T-helper 1 cell treated with Interleukin-12 subunit alpha and Interleukin-12 subunit beta and Interleukin-4 antibody, amounts not matched to agents 30 μg/mL and 1 μg/mL, for 36 hours (primary cell): ENCODE results near the gene EBP.

Source experiments
- H3K27ac Mint-ChIP-seq: one replicate; pipeline ENCODE4 v1.8.0; 2021; ENCODE audit warnings: mild to moderate bottlenecking, mixed read lengths
- H3K27me3 Mint-ChIP-seq: one replicate; pipeline ENCODE4 v1.8.0; 2021; ENCODE audit warnings: low read depth, mixed read lengths
- H3K36me3 Mint-ChIP-seq: one replicate; pipeline ENCODE4 v1.8.0; 2021; ENCODE audit warnings: low read depth, mixed read lengths
- H3K4me1 Mint-ChIP-seq: one replicate; pipeline ENCODE4 v1.8.0; 2021; ENCODE audit warnings: low read depth, mixed read lengths
- H3K4me3 Mint-ChIP-seq: one replicate; pipeline ENCODE4 v1.8.0; 2021; ENCODE audit warnings: mild to moderate bottlenecking, moderate library complexity, mixed read lengths
- H3K9me3 Mint-ChIP-seq: one replicate; pipeline ENCODE4 v1.8.0; 2021; ENCODE audit warnings: mixed read lengths

Gene EBP

GRCh38 chrX:48558271-48558670, 36.7 kb downstream of the EBP start:
- H3K27me3 Mint-ChIP-seq: no peaks in the 10 kb centered on the region
- peaks cover 19% of the 10 kb centered on the region for H3K36me3 Mint-ChIP-seq
- H3K4me3 Mint-ChIP-seq: no peak overlapping the region
- peaks cover 4% of the 10 kb centered on the region for H3K4me1 Mint-ChIP-seq
- H3K27ac Mint-ChIP-seq: no peak overlapping the region
- no peaks in the 10 kb centered on the region for H3K9me3 Mint-ChIP-seq

GRCh38 chrX:48559636-48560035, 38.0 kb downstream of the EBP start:
- H3K27me3 Mint-ChIP-seq: no peaks in the 10 kb centered on the region
- H3K9me3 Mint-ChIP-seq: no peaks in the 10 kb centered on the region
- H3K27ac Mint-ChIP-seq: no peak overlapping the region
- H3K4me3 Mint-ChIP-seq: no peak overlapping the region
- H3K36me3 Mint-ChIP-seq: peaks cover 16% of the 10 kb centered on the region
- H3K4me1 Mint-ChIP-seq: peaks cover 2% of the 10 kb centered on the region

GRCh38 chrX:48560056-48560455, 38.4 kb downstream of the EBP start:
- H3K9me3 Mint-ChIP-seq: no peaks in the 10 kb centered on the region
- H3K4me1 Mint-ChIP-seq: no peaks in the 10 kb centered on the region
- no peak overlapping the region for H3K4me3 Mint-ChIP-seq
- no peak overlapping the region for H3K27ac Mint-ChIP-seq
- peaks cover 13% of the 10 kb centered on the region for H3K36me3 Mint-ChIP-seq
- no peaks in the 10 kb centered on the region for H3K27me3 Mint-ChIP-seq

- H3K4me1 Mint-ChIP-seq: no peaks in the 10 kb centered on the region
Measured at GRCh38 chrX:48560681-48561080, 39.1 kb downstream of the EBP start.

GRCh38 chrX:48569958-48570357, 48.4 kb downstream of the EBP start:
- Mint-ChIP-seq H3K9me3 (no peaks in the 10 kb centered on the region), H3K27ac (peak overlapping the region; percentile 59)

More at GRCh38 chrX:48560681-48561080, 39.1 kb downstream of the EBP start:
- H3K27ac Mint-ChIP-seq: no peak overlapping the region
- no peak overlapping the region for H3K4me3 Mint-ChIP-seq
- H3K27me3 Mint-ChIP-seq: no peaks in the 10 kb centered on the region
- H3K9me3 Mint-ChIP-seq: no peaks in the 10 kb centered on the region
- H3K36me3 Mint-ChIP-seq: peaks cover 9% of the 10 kb centered on the region

GRCh38 chrX:48573690-48574269, 52.2 kb downstream of the EBP start:
- H3K9me3 Mint-ChIP-seq: no peaks in the 10 kb centered on the region
- H3K4me3 Mint-ChIP-seq: peak overlapping the region; percentile 92
- H3K27me3 Mint-ChIP-seq: no peaks in the 10 kb centered on the region
- H3K36me3 Mint-ChIP-seq: peaks cover 31% of the 10 kb centered on the region
- peak overlapping the region; percentile 99 for H3K27ac Mint-ChIP-seq
- H3K4me1 Mint-ChIP-seq: peaks cover 14% of the 10 kb centered on the region

More at GRCh38 chrX:48569958-48570357, 48.4 kb downstream of the EBP start:
- Mint-ChIP-seq H3K4me3 (no peak overlapping the region), H3K27me3 (no peaks in the 10 kb centered on the region), H3K36me3 (peaks cover 4% of the 10 kb centered on the region), H3K4me1 (peaks cover 7% of the 10 kb centered on the region)

GRCh38 chrX:48574270-48575266, 53.0 kb downstream of the EBP start, which contains the start of gene RBM3:
RBM3 (plus strand) TSS chrX:48574484; CDS start chrX:48575181, 697 bp downstream.
- Mint-ChIP-seq H3K36me3 (peaks cover 34% of the 10 kb centered on the region), H3K27ac (peak within 1 kb of the TSS; percentile 99), H3K27me3 (no peaks in the 10 kb centered on the region), H3K9me3 (no peaks in the 10 kb centered on the region), H3K4me1 (peaks cover 14% of the 10 kb centered on the region), H3K4me3 (peak within 1 kb of the TSS; percentile 92)

- peaks cover 18% of the 10 kb centered on the region for H3K4me1 Mint-ChIP-seq
- no peaks in the 10 kb centered on the region for H3K27me3 Mint-ChIP-seq
- peaks cover 38% of the 10 kb centered on the region for H3K36me3 Mint-ChIP-seq
- peak overlapping the region; percentile 92 for H3K4me3 Mint-ChIP-seq
- no peaks in the 10 kb centered on the region for H3K9me3 Mint-ChIP-seq
- H3K27ac Mint-ChIP-seq: peak overlapping the region; percentile 99
Measured at GRCh38 chrX:48575642-48576041, 54.0 kb downstream of the EBP start.

- H3K4me1 Mint-ChIP-seq: peaks cover 18% of the 10 kb centered on the region
- H3K27me3 Mint-ChIP-seq: no peaks in the 10 kb centered on the region
- peak overlapping the region; percentile 99 for H3K27ac Mint-ChIP-seq
- peaks cover 38% of the 10 kb centered on the region for H3K36me3 Mint-ChIP-seq
- H3K4me3 Mint-ChIP-seq: peak overlapping the region; percentile 92
- no peaks in the 10 kb centered on the region for H3K9me3 Mint-ChIP-seq
Measured at GRCh38 chrX:48576108-48576507, 54.5 kb downstream of the EBP start.
